Right renal pelvis (tissue), 4 donors: ENCODE measurements around the gene NEURL1. TPM values are rescaled to one million over a fixed set of nuclear protein-coding genes. Genes with fewer than 3 reads are reported as not detected.
A peak's percentile ranks its signal among the peaks of the same experiment; 100 is the strongest.
"Not testable (repeated sequence)": the region's sequence is repeated elsewhere in the genome, so short reads cannot be mapped to it uniquely, and the experiment has no call there.

Experiments
- DNase-seq, 4 donors: peaks; one replicate each; pipeline ENCODE4 v3.0.0-alpha.2; 2013; ENCODE audit warnings: low read depth in 4 of 4, low spot score in 3 of 4, missing footprints in 1 of 4
- polyA plus RNA-seq, 4 donors: library from polyadenylated mRNA; unstranded; fragments of 120-200 nt; gene quantifications; one replicate each; pipeline ENCODE4 v1.2.1, GENCODE V29; 2013; ENCODE audit not compliant: insufficient read length in 4 of 4

The NEURL1 gene
- polyA plus RNA-seq, 4 donors = 1.2 to 1.7 (median 1.4) TPM

- no peak for DNase-seq
Measured at GRCh38 chr10:103512591-103513379, 19.3 kb downstream of the NEURL1 start.

GRCh38 chr10:103513380-103514060 lies 20.0 kb downstream of the NEURL1 start:
- DNase-seq = no peak

GRCh38 chr10:103514244-103514643 lies 20.7 kb downstream of the NEURL1 start:
- DNase-seq = no peak

- DNase-seq = no peak
Measured at GRCh38 chr10:103517234-103518085, 24.0 kb downstream of the NEURL1 start.

GRCh38 chr10:103519798-103520197 lies 26.3 kb downstream of the NEURL1 start:
- no peak for DNase-seq

GRCh38 chr10:103522006-103522405 lies 28.5 kb downstream of the NEURL1 start:
- DNase-seq = not testable (repeated sequence)

GRCh38 chr10:103523683-103524082 lies 30.2 kb downstream of the NEURL1 start:
- DNase-seq = no peak

- no peak for DNase-seq
Measured at GRCh38 chr10:103525901-103526300, 32.4 kb downstream of the NEURL1 start.

GRCh38 chr10:103527476-103527875 lies 34.0 kb downstream of the NEURL1 start:
- DNase-seq = not testable (repeated sequence)

- DNase-seq = no peak
Measured at GRCh38 chr10:103528549-103528948, 35.0 kb downstream of the NEURL1 start.

- no peak for DNase-seq
Measured at GRCh38 chr10:103529539-103529938, 36.0 kb downstream of the NEURL1 start.

- DNase-seq = no peak
Measured at GRCh38 chr10:103533827-103534226, 40.3 kb downstream of the NEURL1 start.

- no peak for DNase-seq
Measured at GRCh38 chr10:103534621-103535498, 41.4 kb downstream of the NEURL1 start.

GRCh38 chr10:103535595-103535994 lies 42.1 kb downstream of the NEURL1 start:
- no peak for DNase-seq

- DNase-seq = no peak
Measured at GRCh38 chr10:103539751-103540150, 46.2 kb downstream of the NEURL1 start.

GRCh38 chr10:103540722-103541121 lies 47.2 kb downstream of the NEURL1 start:
- DNase-seq = no peak

- DNase-seq = no peak
Measured at GRCh38 chr10:103541616-103542015, 48.1 kb downstream of the NEURL1 start.

- peak in 3 of 4 donors; percentile 45 to 55 (median 52) for DNase-seq
Measured at GRCh38 chr10:103542764-103543616, 49.5 kb downstream of the NEURL1 start.
